ENCODE measurements around the gene KDM5C. TPM values are rescaled to one million over a fixed set of nuclear protein-coding genes. Genes with fewer than 3 reads are reported as not detected.

KDM5C gene
- polyA plus RNA-seq = 10 to 100 TPM; 16.6 to 41.4 (median 21.9) TPM

DNA sequence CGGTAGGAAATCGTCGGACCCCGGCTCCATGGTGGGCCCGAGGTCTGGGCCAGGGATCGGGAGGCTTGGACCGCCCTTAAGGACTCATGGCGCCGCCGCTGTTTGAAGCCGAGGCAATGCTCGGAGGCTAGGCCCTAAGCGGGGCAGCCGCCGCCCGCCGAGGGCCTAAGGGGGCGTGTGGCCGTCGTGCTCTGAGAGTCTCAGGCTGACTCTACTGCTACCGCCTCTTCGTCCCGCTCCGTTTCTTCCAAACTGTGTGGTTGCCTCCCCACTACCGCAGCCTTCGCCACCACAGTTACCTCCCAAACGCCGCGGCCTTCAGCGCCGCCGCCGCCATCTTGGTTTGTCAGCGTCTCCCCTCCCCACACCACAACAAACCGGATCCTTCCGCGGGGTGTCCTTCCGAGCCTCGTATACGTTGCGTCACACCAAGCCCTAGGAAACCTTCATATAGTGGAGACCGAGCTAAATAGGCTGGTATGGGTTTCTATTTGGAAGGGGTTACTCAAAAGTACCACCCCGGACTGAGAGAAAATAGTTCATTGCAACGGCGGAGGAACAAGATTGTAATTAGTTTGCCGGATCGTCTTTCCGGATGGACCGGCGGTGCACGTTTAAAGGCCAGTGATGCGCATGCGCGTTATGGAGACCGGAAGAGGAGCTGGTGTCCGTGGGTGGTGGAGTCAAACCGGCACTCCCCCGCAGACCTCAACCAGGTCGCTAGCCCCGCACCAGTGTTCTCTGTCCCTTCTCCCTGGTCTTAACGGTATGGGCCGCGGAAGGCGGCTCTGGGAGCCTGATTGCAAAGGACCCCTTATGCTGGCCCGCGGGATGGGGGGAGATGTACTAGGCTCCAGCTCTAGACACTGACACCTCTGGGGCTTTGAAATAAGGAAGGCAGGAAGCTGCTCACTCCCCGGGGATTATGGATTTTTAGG is at the start of gene KDM5C:
Gene KDM5C, minus strand, starts transcription at position 348 of the 938 bp plus-strand sequence. Its CDS starts 318 bp downstream, at position 30.
- H3K27ac ChIP-seq (ENCODE audit: low read depth, low read length) = no peak within 1 kb of the TSS
- 0% methylated on average over 39 to 62 of the region's 67 CpGs for WGBS, 3 donors

DNA sequence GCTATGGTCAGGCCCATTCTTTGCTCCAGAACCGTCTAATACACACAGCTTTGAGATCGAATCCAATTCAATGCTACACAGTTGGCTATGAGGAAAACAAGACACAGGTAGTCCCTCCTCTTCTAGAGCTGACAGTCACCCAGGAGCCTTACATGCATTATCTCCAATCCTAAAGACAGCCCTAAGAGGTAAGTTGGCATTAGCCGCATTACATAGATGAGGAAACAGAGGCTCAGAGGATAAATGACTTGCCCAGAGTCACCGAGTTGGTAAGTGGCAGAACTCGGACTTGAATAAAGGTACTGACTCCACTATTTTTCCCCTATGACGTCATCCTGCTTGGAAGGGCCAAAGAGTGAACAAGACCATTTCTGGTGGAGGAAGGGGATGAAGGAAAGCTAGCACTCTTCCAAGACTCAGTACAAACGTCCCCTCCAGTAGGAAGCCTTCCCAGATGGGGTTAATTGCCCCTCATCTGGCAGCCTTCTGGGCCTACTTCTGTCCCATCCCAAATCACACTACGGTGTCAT is 47.9 kb upstream of the KDM5C start:
- 73 to 92% (median 81%) methylated on average over 7 to 8 of the region's 8 CpGs for WGBS, 3 donors
- H3K27ac ChIP-seq (ENCODE audit: low read depth, low read length) = no peak overlapping the region

DNA sequence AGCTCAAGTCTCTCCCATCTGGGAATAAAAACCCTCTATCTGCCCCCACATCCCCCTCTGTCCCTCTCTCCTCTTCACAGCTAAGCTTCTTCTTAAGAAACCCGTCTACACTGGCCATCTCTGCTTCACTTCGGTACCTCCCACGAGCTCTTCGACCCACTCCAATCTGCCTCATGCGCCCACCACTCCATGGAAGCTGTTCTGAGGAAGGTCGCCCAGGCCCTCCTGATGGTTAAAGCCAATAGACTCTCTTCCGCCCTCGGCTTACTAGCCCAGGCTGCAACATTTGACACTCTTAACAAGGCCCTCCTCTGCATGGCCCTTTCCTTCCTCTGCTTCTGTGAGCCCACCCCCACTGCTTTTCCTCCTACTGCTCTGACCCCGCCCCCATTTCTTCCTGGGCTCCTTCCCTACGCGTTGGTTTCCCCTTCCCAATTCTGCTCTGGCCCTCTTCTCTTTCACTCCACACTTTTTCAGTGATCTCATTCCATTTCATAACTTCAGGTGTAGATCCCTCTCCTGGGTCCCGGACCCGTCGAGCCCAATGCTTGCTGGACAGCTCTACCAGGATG is 44.6 kb upstream of the KDM5C start:
- H3K27ac ChIP-seq (ENCODE audit: low read depth, low read length) = no peak overlapping the region
- 81 to 93% (median 87%) methylated on average over 11 to 14 of the region's 14 CpGs for WGBS, 3 donors

DNA sequence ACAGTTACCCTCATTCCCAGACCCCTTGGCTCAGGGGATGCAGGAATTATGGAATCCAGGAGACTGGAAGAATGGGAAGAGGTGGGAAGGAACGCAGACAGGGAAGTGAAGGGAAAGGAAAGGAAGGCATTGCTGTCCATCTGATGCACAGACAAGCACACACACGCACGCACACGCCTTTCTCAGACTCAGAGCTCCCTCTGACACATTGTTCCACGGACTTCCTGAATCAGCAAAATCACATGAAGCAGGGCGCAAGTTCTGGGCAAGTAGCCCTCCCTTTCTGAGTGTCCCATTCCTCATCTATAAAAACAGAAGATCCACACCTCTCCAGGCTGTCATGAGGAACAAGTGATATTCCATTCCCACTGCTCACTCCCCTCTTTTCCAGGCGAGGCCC is 43.2 kb upstream of the KDM5C start:
- H3K27ac ChIP-seq (ENCODE audit: low read depth, low read length) = no peak overlapping the region
- WGBS, 3 donors = 35 to 82% (median 68%) methylated on average over 6 to 7 of the region's 7 CpGs

DNA sequence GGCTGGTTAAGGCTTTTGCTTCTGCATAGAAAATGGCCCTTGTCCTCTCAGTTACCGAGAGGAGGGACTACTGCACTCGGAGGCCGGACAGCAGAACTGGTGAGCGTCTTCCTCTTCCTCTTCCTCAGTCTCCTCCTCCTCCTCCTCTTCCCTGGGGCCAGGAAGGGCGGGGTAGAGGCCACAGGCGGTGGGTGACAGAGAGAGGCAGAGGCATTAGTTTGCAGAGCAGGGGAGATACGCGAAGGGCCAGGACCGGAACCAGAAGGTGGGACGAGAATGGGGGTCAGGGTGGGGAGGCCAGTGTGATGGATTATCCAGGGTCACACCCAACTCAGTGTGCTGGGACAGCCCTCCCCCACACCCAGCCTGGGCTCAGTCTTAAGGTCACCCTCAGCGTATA is 41.9 kb upstream of the KDM5C start:
- WGBS, 3 donors = 35 to 78% (median 52%) methylated on average over 5 to 11 of the region's 11 CpGs
- H3K27ac ChIP-seq (ENCODE audit: low read depth, low read length) = no peak overlapping the region

DNA sequence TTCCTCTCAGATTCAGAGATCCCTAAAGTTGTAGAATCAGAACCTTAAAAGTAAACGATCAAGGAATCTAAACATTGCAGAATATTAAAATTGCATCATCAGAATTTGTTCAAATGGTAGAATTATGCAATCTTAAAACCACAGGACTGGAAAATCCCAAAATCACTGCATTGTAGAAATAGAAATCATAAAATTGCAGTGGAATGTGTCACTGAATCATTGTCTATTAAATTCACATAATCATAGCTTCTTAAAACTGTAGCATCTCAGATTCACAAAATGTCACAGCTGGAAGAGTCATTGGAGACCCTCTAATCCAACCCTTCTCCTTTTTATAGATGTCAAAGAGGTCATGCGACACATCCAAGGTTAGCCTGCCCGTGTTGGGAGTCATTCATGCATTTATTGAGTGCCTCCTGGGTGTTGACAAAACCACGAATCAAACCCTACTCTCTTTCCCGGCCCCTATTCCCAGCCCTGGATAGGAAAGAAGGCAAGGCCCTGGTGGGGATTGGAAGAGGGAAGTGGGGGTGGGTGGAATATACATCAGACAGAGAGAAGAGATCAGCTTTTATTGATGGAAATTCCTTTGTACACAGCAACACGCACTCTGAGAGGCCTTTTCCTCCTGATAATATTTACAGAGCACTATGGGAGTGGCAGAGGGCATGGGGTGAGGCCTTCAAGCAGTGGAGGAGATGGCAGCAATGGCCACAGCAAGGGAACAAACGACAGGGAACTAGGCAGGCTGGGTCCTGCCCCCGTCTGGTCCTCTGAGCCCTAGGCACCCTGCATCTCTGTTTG is 41.0 kb upstream of the KDM5C start:
- 51 to 63% (median 57%) methylated on average over 6 to 8 of the region's 8 CpGs for WGBS, 3 donors
- H3K27ac ChIP-seq (ENCODE audit: low read depth, low read length) = no peak overlapping the region

DNA sequence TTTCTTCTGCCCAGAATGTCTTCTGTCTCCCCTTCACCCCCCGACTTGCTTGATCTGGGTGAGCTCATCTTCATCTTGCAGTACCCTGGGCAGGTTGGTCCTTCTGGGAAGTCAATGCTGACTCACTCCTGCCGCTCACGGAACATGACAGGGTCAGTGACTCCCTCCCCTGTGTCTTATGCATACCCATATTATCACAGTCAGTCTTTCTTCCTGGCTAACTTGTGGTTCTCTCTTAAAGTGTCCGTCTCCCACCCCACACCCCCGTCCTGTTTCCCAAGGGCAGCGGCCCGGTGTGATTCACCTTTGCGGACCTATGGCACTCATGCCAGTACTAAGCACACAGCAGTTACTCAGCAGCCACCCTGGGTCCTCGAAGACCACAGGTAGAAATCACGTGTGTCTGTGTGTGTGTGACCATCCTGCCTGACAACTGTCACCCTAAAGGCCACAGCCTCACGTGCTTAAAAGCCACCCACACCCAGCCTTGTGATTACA is 38.6 kb upstream of the KDM5C start:
- WGBS, 3 donors = 60 to 81% (median 62%) methylated on average over 11 of the region's 11 CpGs
- H3K27ac ChIP-seq (ENCODE audit: low read depth, low read length) = no peak overlapping the region

DNA sequence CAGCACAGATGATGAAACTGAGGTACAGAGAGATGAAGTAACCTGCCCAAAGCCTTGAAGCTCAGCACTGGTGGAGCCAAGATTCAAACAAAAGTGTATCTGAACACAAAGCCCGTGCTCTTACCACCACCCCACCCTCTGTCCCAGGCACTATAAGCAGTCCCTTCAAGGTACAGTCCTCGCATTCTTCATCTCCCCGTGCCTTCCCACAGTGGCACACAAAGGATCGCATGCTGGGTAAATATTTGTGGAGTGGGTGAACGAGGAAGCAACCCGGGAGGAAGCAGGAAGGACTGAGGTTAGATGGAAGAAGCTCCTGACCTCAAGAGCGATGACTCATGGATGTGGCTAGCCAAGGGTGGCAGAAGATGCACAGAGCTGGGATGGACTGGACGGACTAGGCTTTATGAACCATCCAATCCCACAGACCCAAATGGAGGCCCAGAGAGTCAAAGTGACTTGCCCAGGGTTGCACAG is 37.9 kb upstream of the KDM5C start:
- H3K27ac ChIP-seq (ENCODE audit: low read depth, low read length) = no peak overlapping the region
- 35 to 59% (median 39%) methylated on average over 8 of the region's 8 CpGs for WGBS, 3 donors

DNA sequence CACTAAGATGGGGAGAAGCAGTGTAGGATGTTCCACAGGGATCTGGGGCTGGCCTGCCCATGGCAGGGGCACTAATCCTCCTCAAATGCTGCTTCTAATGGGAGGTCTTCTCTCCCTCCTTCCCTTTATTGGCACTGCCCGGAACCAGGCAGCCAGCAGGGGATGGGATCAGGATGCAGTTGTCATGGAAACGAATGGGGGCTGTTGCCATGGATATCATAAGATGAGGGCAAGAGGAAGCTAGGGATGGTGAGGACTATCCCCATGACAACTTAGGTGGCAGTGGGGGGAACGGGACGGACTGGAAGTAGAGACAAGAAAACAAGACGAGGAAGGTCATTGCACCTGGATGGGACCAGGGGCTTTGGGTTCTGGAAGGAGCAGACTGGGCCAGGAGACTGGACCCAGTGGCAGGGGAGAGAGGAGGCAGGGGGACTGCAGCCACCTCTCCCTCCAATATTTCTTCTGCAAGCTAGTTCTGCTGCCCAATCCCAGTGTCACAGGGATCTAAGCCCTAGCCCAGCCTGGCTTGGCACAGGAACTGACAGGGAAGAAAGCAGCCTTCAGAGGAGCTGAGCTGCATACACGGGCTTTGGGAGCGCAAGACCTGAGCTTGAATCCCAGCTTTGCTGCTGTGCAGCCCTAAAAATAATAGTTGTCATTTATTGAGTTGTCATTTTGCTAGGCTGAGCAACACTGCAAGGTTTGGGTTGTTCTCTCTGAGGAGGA is 37.3 kb upstream of the KDM5C start:
- 76 to 85% (median 83%) methylated on average over 5 to 7 of the region's 7 CpGs for WGBS, 3 donors
- H3K27ac ChIP-seq (ENCODE audit: low read depth, low read length) = no peak overlapping the region

DNA sequence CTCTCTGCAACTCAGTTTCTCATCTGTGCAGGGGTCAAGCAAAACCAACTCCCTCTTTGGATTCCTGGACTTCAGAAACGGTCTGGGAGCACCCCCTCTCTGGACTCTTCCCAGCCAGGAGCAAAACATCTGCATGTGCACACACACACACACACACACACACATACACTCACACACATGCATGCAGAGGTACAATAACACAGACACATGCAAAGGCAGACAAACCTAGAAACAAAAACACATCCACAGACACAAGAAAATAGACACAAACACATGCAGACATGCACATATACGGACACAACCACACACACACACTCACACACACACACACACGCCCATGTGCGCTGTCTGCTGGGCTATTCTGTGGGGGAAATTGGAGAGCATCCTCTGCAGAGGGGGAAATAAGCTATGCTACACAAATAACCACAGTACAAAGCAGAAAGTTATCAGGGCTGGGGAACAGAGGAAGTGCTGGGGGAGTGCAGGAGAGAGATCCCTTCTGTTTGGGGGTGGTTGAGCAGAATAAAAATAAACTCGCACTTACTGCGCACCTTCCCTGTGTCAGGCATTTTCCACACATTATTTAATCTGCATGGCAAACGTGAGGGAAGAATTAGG is 36.5 kb upstream of the KDM5C start:
- WGBS, 3 donors = 25 to 69% (median 32%) methylated on average over 7 of the region's 7 CpGs
- H3K27ac ChIP-seq (ENCODE audit: low read depth, low read length) = no peak overlapping the region

DNA sequence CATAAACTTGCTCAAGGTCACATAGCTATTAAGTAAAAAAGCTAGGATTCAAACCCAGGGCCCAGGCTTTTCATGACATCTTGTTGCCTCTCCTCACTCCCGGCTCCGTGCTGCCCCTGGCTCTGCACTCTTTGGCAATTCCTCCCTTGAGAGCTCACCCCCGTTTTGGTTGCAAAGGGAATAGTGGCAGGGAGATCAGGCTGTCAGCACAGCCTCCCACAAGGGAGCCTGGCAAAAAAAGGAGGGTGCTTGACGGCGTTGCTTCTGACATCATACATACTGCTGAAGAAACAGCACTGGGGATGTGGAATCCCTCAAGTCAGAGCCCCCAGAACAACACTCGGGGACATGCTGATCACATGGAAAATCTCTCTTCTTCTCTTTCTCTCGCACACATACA is 35.8 kb upstream of the KDM5C start:
- WGBS, 3 donors = 51 to 72% (median 72%) methylated on average over 6 to 7 of the region's 7 CpGs
- no peak overlapping the region for H3K27ac ChIP-seq (ENCODE audit: low read depth, low read length)

DNA sequence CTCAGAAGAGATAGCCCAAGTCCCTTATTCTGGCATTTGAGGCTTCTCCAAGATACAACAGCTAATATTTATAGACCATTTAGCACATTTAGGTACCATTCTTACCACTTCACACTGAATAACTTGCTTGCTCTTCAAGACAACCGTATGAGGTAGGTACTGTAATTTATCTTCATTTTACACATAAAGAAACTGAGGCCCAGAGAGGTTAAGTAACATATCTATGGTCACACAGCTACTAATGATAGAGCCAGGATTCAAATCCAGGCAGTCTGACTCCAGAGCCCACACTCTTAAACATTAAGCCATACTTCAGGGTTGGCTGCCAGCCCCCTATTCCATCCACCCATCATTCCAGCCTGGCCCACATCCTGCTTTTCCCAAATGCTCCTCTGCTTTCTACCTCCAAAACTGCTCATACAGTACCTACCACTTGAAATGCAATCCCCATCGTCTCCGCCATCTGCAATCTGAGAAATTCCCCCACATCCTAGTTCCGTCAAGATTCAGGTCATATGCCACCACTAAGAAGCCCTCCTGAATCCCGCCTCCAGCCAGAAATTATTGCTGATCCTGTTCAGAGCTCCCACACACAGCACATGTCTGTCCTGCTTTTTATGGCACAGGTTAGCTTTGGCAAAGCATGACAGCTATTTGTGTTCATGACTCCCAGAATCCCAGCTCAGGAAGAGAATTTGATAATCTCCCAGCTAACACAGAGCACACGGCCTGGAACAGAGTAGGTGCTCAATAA is 32.8 kb upstream of the KDM5C start:
- H3K27ac ChIP-seq (ENCODE audit: low read depth, low read length) = no peak overlapping the region
- 84 to 94% (median 91%) methylated on average over 6 of the region's 6 CpGs for WGBS, 3 donors

DNA sequence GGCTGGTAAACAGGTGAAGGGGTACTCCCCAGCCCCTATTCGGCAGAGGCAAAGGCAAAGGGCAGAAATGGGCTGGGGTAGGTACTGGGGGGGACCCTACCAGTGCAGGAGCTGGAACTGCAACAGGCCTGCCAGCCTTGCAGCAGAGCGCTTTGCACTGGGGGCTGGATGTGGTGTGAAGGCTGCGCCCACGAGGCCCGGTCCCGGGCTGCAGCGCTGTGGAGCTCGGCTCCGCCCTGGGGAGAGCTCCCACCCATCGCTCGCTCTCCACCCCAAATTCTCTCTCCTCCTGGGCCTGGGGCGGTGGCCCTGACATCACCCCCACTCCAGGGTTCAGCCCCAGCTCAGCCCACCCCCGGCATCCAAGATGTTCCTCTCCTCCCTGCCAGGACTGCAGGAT is 32.2 kb upstream of the KDM5C start:
- 63 to 100% (median 73%) methylated on average over 2 to 13 of the region's 13 CpGs for WGBS, 3 donors
- H3K27ac ChIP-seq (ENCODE audit: low read depth, low read length) = no peak overlapping the region

DNA sequence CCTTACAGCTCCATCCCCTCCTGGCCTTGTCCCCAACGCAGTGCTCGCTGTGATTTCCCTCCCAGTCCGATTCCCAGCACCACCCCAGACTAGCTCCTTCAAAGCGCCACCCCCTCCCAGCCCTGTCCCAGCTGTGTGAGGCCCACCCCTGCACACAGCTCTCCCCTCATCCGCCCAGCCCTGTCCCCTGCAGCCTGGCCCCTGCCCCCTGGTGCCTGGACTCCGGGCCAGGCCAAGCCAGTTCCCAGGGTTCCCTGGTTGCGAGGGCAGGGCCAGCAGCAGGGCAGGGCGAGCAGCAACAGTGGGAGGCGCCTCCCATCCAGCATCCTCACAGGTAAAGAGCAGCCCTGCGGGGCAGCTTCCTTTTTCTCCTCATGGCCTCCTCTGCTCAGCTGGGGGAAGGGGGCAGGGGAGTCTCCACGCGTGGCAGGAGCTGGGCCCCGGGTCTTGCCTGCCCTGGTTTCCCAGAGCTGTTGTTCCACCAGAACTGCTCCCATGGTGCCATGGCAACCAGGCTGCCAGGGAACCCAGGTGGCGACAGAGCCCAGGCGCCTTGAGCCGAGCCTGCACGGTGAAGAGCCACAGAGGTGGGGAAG is 31.5 kb upstream of the KDM5C start:
- 55 to 77% (median 76%) methylated on average over 13 to 17 of the region's 17 CpGs for WGBS, 3 donors
- H3K27ac ChIP-seq (ENCODE audit: low read depth, low read length) = no peak overlapping the region

DNA sequence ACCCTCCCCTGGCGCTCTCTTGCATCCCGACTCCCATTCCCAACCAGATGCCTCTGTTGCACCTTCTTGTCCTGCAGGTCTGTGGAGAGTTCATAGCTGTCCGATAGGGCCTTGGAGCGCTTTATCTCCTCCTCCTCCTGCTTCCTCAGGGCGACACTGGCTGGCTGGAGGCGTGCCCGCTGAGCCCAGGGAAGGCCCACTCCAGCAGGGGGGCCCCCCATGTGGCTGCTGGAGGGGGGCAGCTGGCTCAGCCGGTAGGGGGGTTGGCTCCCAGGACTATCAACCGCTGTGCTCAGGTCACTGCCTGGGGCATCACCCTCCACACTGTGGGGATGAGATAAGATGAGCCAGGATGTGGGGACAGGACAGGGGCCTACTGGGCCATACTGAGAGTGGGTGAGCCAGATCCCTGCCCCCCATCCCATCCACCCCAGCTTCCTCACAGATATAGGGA is 30.8 kb upstream of the KDM5C start:
- WGBS, 3 donors = 64 to 88% (median 85%) methylated on average over 5 to 9 of the region's 9 CpGs
- H3K27ac ChIP-seq (ENCODE audit: low read depth, low read length) = no peak overlapping the region
